Measurements from ENCODE around the gene PLEKHO1.
"Not testable (repeated sequence)": the region's sequence is repeated elsewhere in the genome, so short reads cannot be mapped to it uniquely, and the experiment has no call there.

Gene PLEKHO1

GRCh38 chr1:150149271-150150132 lies at the start of gene PLEKHO1:
Gene PLEKHO1, plus strand, starts transcription at chr1:150149916. Its CDS starts 342 bp downstream, at chr1:150150258.
- DNase-seq, result peak; percentile 25

- no peak for DNase-seq
Measured at GRCh38 chr1:150102986-150103385, 46.7 kb upstream of the PLEKHO1 start.

DNA sequence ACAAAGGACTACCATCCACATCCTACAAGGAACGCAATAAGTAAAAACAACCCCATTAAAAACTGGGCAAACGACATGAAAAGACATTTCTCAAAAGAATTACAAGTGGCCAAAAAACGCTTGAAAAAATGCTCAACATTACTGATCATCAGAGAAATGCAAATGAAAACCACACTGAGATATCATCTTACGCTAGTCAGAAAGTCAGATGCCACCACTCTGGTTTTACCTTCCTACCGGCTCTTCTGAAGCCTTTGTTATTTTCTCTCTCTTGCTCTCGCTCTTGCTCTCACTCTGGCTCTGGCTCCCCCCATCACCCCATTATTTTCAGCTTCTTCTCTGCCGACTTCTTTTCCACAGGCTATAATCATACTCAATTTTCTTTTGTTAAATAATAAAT lies 43.4 kb upstream of the PLEKHO1 start:
- DNase-seq, result no peak

GRCh38 chr1:150109586-150109985 lies 40.1 kb upstream of the PLEKHO1 start:
- DNase-seq, result no peak

DNA sequence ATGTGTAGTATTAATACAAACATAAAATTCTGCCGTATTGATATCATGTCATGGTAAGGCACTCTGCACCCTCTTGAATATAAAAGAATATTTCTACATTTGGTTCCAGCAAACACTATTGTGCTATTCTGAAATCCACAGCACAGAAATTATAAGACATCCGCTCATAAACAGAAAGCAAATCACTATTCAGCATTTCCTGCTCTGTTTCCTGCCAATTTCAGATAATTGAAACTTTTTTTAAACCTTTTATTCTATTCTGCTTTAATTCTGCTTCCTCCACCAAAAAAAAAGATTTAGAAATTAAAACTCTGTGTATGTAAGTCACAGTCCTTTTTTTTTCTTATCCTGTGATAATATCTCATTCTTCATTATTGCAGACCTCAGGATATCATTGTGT lies 39.6 kb upstream of the PLEKHO1 start:
- no peak for DNase-seq

GRCh38 chr1:150111670-150112069 lies 38.0 kb upstream of the PLEKHO1 start:
- no peak for DNase-seq

DNA sequence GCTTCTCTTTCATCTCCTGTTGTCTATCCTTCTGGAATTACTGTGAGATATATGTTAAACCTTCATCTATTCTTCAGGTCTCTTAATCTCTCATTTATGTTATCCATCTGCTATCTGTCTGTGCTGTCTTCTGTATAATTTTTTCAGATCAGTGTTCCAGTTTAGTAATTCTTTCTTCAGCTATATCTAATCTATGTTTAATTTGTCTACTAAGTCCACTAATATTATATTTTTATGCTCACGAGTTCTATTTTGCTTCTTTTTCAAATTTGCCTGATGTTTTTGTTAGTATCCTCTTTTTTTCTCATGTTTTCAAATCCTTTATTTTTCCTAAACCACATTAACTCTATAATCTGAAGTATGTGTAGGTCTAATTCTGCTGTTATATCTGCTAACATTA lies 34.6 kb upstream of the PLEKHO1 start:
- DNase-seq, result no peak

DNA sequence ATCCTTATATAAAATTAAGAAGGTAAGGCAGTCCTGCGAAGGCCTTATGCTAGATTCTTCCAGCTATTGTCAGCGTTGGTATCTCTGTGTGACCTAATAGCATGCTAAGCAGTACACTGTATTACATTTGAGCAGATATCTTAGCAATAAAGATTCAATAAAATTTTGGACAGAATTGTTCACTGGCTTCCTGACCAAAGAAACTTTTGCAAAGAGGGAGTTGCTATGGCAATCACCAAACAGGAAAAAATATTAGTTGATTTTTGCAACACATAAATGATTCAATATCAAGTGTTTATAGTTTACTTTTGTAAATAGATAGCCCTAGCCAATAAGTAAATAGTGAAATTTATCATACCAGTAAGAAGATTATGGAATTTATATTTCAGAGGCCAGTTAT lies 31.0 kb upstream of the PLEKHO1 start:
- DNase-seq, result no peak

DNA sequence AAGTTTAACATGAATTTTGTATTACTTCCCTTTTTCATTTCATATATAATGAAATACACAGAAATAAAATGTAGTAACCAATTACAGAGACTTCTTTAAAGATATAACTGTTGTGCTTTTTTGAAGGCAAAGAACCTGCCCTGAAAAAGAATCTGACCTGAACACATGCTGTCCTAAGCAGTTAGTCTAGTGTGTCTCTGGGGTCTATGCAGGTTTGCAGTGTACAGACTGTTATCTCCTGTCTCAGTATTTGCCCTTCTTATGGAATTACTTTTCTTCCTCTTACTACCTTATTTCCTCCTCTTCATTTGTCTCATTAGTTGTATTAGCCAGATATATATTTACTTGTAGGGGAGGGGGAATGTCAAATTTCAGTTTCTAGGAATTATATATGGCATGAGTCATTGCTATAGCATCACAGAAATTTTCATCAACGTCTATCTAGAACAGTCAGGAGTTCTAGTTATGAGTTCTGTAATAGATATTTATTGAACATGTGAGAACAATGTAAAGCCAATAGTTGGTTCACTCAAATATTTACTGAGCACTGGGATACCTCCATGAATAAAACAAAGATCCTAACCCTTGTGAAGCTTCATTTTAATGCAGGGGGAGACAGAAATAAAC lies 28.4 kb upstream of the PLEKHO1 start:
- no peak for DNase-seq

- no peak for DNase-seq
Measured at GRCh38 chr1:150126811-150127210, 22.9 kb upstream of the PLEKHO1 start.

GRCh38 chr1:150127464-150127863 lies 22.3 kb upstream of the PLEKHO1 start:
- DNase-seq, result no peak

DNA sequence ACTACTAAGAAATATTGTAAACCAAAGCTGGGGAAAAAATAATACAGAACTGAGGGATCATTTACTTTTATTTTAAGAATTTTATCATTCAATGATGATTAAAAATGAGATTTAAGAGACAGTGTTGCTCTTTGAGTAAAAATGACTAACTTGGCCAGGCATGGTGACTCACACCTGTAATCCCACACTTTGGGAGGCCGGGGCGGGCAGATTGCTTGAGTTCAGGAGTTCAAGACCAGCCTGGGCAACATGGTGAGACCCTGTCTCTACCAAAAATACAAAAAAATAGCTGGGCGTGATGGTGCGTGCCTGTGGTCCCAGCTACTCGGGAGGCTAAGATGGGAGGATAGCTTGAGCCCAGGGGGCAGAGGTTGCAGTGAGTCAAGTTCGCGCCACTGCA lies 21.8 kb upstream of the PLEKHO1 start:
- DNase-seq, result no peak

DNA sequence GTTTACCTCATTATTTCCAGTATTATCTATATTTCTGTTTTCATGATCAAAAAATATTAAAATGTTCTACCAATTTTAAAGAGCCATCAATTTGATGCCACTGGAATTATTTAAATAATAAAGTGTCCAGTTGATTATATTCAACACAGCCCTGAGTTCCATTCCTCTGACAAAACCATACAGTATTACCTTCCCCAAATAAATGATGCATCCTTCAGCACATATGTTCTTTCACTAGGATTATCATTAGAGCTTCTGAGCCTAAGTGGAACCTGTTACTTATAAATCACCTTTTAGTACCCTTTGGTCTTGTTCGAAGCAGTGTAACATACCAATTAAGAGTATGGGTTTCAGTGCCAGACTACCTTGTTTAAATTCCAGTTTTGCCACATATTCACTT lies 17.3 kb upstream of the PLEKHO1 start:
- no peak for DNase-seq

DNA sequence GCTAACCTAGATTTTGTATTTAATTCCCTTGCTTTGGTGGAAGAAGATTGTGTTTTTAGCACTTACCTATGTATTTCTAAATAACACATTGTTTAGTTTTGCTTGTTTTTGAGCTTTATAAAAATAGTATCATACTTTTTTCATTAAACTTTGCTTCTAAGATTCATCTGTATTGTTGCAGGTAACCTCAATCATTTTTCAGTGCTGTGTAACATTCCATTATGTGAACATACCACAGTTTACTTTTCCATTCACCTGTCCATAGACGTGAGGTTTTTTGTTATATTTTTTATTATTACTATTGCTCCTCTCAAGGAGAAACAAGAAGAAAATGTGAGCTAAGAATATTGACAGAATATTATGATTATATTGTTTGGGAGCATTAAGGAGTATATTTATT lies 15.2 kb upstream of the PLEKHO1 start:
- no peak for DNase-seq

GRCh38 chr1:150135400-150135799 lies 14.3 kb upstream of the PLEKHO1 start:
- not testable (repeated sequence) for DNase-seq

DNA sequence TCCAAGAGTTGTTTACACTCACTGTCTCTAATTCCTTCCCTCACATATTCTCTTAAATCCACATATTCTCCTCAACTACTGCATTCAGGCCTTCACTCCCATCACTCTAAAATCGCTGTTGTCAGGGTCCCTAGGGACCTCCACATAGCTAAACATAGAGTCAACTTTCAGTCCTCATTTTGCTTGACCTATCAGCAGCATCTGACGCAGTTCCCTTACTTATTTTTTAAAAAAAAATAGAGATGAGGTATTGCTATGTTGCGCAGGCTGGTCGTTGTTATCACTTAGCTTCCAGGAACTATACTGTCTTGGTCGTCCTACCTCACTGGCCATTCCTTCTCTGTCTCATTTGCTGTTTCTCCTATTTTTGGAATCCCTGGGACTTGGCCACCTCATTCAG lies 11.7 kb upstream of the PLEKHO1 start:
- DNase-seq, result no peak

DNA sequence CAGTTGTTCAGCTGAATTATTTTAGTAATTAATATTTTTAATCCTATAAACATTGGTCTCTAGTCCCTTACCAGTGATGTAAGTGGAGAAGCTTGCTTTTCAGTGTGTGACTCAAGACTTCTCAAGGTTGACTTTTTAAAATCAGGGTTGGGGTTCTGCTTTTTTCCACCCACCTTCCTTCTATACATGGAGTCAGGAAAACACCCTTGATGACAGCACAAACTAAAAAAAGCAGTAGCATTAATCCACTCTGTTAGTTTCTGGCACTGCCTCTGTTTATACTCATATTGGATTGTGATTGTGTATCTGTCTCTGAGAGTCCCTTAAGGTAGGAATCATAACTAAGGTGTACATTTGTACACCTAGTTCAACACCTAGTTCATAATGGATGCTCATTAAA lies 8.3 kb upstream of the PLEKHO1 start:
- DNase-seq, result no peak

- no peak for DNase-seq
Measured at GRCh38 chr1:150142083-150142482, 7.6 kb upstream of the PLEKHO1 start.

DNA sequence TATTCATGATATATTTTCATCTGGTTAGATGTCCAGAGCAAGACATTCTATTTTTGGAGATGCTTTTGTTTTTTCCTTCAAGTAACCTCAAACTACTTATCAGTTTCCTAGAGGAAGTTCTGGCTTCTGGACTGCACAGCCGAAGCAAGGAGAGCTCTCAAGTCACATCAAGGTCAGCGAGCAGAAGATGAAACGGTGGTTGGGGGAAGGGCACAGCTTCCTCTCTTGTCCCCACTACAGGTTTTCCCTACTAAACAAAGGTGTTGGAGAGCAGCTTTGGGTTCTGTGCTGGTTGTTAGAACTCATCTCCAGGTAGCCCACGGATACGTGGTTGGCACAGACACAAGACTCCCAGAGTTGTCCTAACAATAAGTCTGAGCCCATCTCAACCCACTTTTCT lies 5.1 kb upstream of the PLEKHO1 start:
- DNase-seq, result peak; percentile 70

- DNase-seq, result not testable (repeated sequence)
Measured at GRCh38 chr1:150146016-150146415, 3.7 kb upstream of the PLEKHO1 start.

- DNase-seq, result peak; percentile 86
Measured at GRCh38 chr1:150146849-150147542, 2.7 kb upstream of the PLEKHO1 start.

GRCh38 chr1:150148837-150149270 lies 862 bp upstream of the PLEKHO1 start:
- DNase-seq, result no peak

DNA sequence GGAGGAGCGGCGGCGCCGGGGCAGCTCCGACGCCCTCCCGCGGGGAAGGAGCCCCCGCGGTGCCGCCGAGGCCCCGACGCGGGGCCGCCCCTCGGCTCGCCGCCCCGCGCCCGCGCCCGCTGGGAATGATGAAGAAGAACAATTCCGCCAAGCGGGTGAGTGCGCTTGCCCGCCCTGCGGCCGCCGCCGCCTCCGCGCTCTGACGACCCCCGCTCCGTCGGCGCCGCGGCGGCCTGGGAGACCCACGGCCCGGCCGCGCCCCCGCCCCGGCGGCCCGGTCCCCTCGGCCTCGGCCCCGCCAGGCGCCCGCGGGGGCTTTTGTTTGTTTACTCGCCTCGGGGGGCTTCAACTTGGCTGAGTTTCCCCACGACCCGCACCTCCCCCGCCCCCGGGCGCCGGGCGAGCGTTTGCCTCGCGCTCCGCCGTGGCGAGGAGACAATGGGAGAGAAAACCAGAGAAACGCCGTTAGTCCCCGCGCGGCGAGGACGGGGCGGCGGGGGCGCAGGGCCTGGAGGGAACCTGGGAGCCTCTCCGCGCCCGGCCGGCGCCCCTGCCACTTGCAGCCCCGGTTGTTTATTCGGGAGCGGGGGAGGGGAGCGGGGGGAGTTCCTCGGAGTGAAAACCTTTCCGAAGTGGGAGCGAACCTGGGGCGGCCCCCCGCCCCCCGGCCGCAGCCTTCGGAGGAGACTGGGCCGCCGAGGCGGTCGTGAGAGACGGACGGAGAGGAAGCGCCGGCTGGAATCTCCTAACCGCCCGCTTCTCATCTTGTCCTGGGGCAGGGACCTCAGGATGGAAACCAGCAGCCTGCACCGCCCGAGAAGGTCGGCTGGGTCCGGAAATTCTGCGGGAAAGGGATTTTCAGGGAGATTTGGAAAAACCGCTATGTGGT lies 661 bp downstream of the PLEKHO1 start:
- no peak for DNase-seq

All from OCI-M1 (cell line).